Measurements from ENCODE around the gene EFNA5.

The EFNA5 gene

GRCh38 chr5:107652408-107652807, 18.3 kb downstream of the EFNA5 start (continued):
- no peak for TF ChIP-seq CREB5 (CRISPR knock-in tag; IDR thresholded peaks at IDR 0.05; ENCODE audit: low read depth)
- TF ChIP-seq PPARA (CRISPR knock-in tag; IDR thresholded peaks at IDR 0.05; ENCODE audit: borderline replicate concordance): no peak

- TF ChIP-seq CSDC2 (CRISPR knock-in tag; IDR thresholded peaks at IDR 0.05) (no peak), BACH2 (CRISPR knock-in tag; IDR thresholded peaks at IDR 0.05; ENCODE audit: borderline replicate concordance) (no peak), ARNTL (CRISPR knock-in tag; IDR thresholded peaks at IDR 0.05; ENCODE audit: borderline replicate concordance, low read depth) (no peak), PATZ1 (CRISPR knock-in tag; IDR thresholded peaks at IDR 0.05; ENCODE audit: borderline replicate concordance) (no peak), PPARA (CRISPR knock-in tag; IDR thresholded peaks at IDR 0.05; ENCODE audit: borderline replicate concordance) (no peak)
- ATAC-seq: no peak
These were observed 19.4 kb downstream of the EFNA5 start for GRCh38 chr5:107651325-107651724.

GRCh38 chr5:107646418-107646817, 24.3 kb downstream of the EFNA5 start:
- ATAC-seq: no peak
- no peak for TF ChIP-seq POU6F1 (CRISPR knock-in tag; IDR thresholded peaks at IDR 0.05; ENCODE audit: borderline replicate concordance, low read depth)
- no peak for TF ChIP-seq ZNF8 (CRISPR knock-in tag; IDR thresholded peaks at IDR 0.05)
- no peak for TF ChIP-seq ZC3H10 (CRISPR knock-in tag; IDR thresholded peaks at IDR 0.05)
- TF ChIP-seq ISL1 (CRISPR knock-in tag; IDR thresholded peaks at IDR 0.05): no peak
- no peak for TF ChIP-seq BACH2 (CRISPR knock-in tag; IDR thresholded peaks at IDR 0.05; ENCODE audit: borderline replicate concordance)
- TF ChIP-seq ZFP3 (CRISPR knock-in tag; IDR thresholded peaks at IDR 0.05): no peak
- TF ChIP-seq ZNF70 (CRISPR knock-in tag; IDR thresholded peaks at IDR 0.05): no peak
- TF ChIP-seq RARB (CRISPR knock-in tag; IDR thresholded peaks at IDR 0.05): no peak
- no peak for TF ChIP-seq ZFP30 (CRISPR knock-in tag; IDR thresholded peaks at IDR 0.05)
- TF ChIP-seq CREB5 (CRISPR knock-in tag; IDR thresholded peaks at IDR 0.05; ENCODE audit: low read depth): no peak
- no peak for TF ChIP-seq ARNTL (CRISPR knock-in tag; IDR thresholded peaks at IDR 0.05; ENCODE audit: borderline replicate concordance, low read depth)
- no peak for TF ChIP-seq PATZ1 (CRISPR knock-in tag; IDR thresholded peaks at IDR 0.05; ENCODE audit: borderline replicate concordance)
- TF ChIP-seq ESRRG (CRISPR knock-in tag; IDR thresholded peaks at IDR 0.05): no peak

- no peak for ATAC-seq
- TF ChIP-seq GLIS3 (CRISPR knock-in tag; IDR thresholded peaks at IDR 0.05) (no peak), CSDC2 (CRISPR knock-in tag; IDR thresholded peaks at IDR 0.05) (no peak), ARNTL (CRISPR knock-in tag; IDR thresholded peaks at IDR 0.05; ENCODE audit: borderline replicate concordance, low read depth) (no peak), BACH2 (CRISPR knock-in tag; IDR thresholded peaks at IDR 0.05; ENCODE audit: borderline replicate concordance) (no peak), OSR1 (CRISPR knock-in tag; IDR thresholded peaks at IDR 0.05) (no peak), TOX (CRISPR knock-in tag; IDR thresholded peaks at IDR 0.05; ENCODE audit: borderline replicate concordance) (no peak), SNAI2 (CRISPR knock-in tag; IDR thresholded peaks at IDR 0.05) (no peak), ZNF8 (CRISPR knock-in tag; IDR thresholded peaks at IDR 0.05) (no peak), ZNF70 (CRISPR knock-in tag; IDR thresholded peaks at IDR 0.05) (no peak), CSRNP3 (CRISPR knock-in tag; IDR thresholded peaks at IDR 0.05) (no peak), TSHZ2 (CRISPR knock-in tag; IDR thresholded peaks at IDR 0.05) (no peak)
These were observed 30.2 kb downstream of the EFNA5 start for GRCh38 chr5:107640568-107640967.
